ENCODE data around the gene EDNRA. TPM values are rescaled to one million over a fixed set of nuclear protein-coding genes. Genes with fewer than 3 reads are reported as not detected.

EDNRA gene
- total and polyA plus RNA-seq, 2 of the 4 experiments (the other 2 are of a cell fraction) = 3.8 to 6.5 TPM

- TF ChIP-seq NFE2L2 (IDR thresholded peaks at IDR 0.05; ENCODE audit: low read depth, low read length) = no peak
Observed at GRCh38 chr4:147590249-147590920, 109.5 kb downstream of the EDNRA start (continued).

DNA sequence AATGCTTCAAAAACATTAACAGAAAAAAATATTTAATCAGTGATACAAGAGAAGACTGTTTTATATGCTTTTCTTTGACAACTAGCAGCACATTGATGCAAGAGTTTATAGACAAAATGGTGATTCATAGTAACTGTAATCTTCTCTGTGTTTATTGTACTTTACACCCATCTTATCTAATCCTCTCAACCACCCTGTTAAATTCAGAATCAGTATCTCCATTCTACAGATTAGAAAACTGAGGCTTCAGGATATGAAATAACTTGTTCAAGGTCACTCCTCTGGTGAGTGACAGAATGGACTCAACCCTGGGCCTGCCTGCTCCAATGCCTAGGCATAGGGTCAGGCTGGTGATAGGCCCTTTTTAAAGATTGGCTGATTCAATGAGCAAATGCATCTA is 110.2 kb downstream of the EDNRA start:
- H4K20me1 ChIP-seq (ENCODE audit: insufficient read depth, low read length) = no peaks in the 10 kb centered on the region
- H4K91ac ChIP-seq (ENCODE audit: insufficient read depth, low read depth, low read length) = no peak overlapping the region
- no peak overlapping the region for H3K4me3 ChIP-seq (ENCODE audit: insufficient read depth, low read depth, low read length)
- peaks cover 6% of the 10 kb centered on the region for H3K4me1 ChIP-seq (ENCODE audit: control insufficient read depth, insufficient read depth, low read length)
- no peak overlapping the region for H3K9ac ChIP-seq (ENCODE audit: low read depth, low read length)
- H3K9me1 ChIP-seq (ENCODE audit: insufficient read depth, low read length) = no peaks in the 10 kb centered on the region
- H3K27ac ChIP-seq (ENCODE audit: insufficient read depth, low read length) = no peak overlapping the region
- dilution Hi-C loops (cut with HindIII; ENCODE audit: low sequenced_read_pairs, unreplicated experiment) = no loop called here
- no peak overlapping the region for H4K8ac ChIP-seq (ENCODE audit: low read depth in 2 of 2, low read length in 2 of 2)
- no peak overlapping the region for H2BK15ac ChIP-seq (ENCODE audit: low read depth, low read length)
- ChIA-PET CTCF (interaction anchor here (0.6 to 1.4 kb wide), 3 partner anchors 74 to 494 kb away, joined by 3 to 4 read pairs (median 3); no protein-coding TSS in a partner anchor), POLR2A (ENCODE audit: unreplicated experiment) (no interaction called here)
- no peaks in the 10 kb centered on the region for H3K36me3 ChIP-seq (ENCODE audit: control insufficient read depth, insufficient read depth, low read length)
- H3K4me2 ChIP-seq (ENCODE audit: low read depth, low read length) = no peak overlapping the region
- H3K27me3 ChIP-seq (ENCODE audit: control insufficient read depth, insufficient read depth, low read length) = no peaks in the 10 kb centered on the region
- DNase-seq (peak; percentile 58), ATAC-seq (ENCODE audit: low read depth) (no peak; the same call in 1 of the 2 replicates)
- no peak overlapping the region for H2BK20ac ChIP-seq (ENCODE audit: low read depth, low read length)
- H2AK9ac ChIP-seq (replicated peaks; ENCODE audit: low read depth, low read length, poor library complexity) = no peak overlapping the region
- H3K4ac ChIP-seq (ENCODE audit: low read depth, low read length) = no peak overlapping the region
- no peak overlapping the region for H2AK5ac ChIP-seq (ENCODE audit: low read depth, low read length)
- H3K9me3 ChIP-seq (ENCODE audit: control insufficient read depth, insufficient read depth, low read length) = no peaks in the 10 kb centered on the region
- H4K5ac ChIP-seq (ENCODE audit: low read depth, low read length) = no peak overlapping the region
- no peak overlapping the region for H3K56ac ChIP-seq (ENCODE audit: extremely low read depth, insufficient read depth, low read length)
- no peaks in the 10 kb centered on the region for H3K79me1 ChIP-seq (ENCODE audit: low read depth in 1 of 2, low read length in 2 of 2)
- H2BK120ac ChIP-seq (ENCODE audit: low read depth, low read length) = no peak overlapping the region
- no peak overlapping the region for H2AFZ ChIP-seq (replicated peaks; ENCODE audit: low read length, poor library complexity)
- H2BK5ac ChIP-seq (ENCODE audit: low read depth, low read length, poor library complexity, severe bottlenecking) = no peak overlapping the region
- no TSS peak for BruUV-seq (replicated peaks)
- no peak overlapping the region for H3K18ac ChIP-seq (ENCODE audit: low read depth, low read length)
- in situ Hi-C loops (cut with MboI; ENCODE audit: low sequenced_read_pairs) = loop anchor here (5.0 to 25.0 kb wide), 4 partner anchors 434 to 1254 kb away; no protein-coding TSS in a partner anchor
- intact Hi-C loops (cut with micrococcal nuclease) = loop anchor here (1.0 kb wide), 1 partner anchor 110 kb away; the partner anchor contains the start of gene EDNRA
- H3K23ac ChIP-seq (ENCODE audit: low read depth, low read length) = no peak overlapping the region
- no peak overlapping the region for H3K14ac ChIP-seq (replicated peaks; ENCODE audit: low read depth, low read length)
- TF ChIP-seq BHLHE40 (IDR thresholded peaks at IDR 0.05; ENCODE audit: low read depth, low read length) (peak; percentile 27; the same call in 1 of the 2 replicates), NFE2L2 (IDR thresholded peaks at IDR 0.05; ENCODE audit: low read depth, low read length) (no peak), ELK1 (IDR thresholded peaks at IDR 0.05; ENCODE audit: borderline replicate concordance, low read depth, low read length) (no peak), RFX5 (IDR thresholded peaks at IDR 0.05; ENCODE audit: low read depth, low read length) (no peak), CHD1 (IDR thresholded peaks at IDR 0.05; ENCODE audit: low read depth, low read length) (no peak), RAD21 (IDR thresholded peaks at IDR 0.05; ENCODE audit: low read length) (no peak), POLR2A (IDR thresholded peaks at IDR 0.05; ENCODE audit: low read depth, low read length) (no peak), MAZ (IDR thresholded peaks at IDR 0.05; ENCODE audit: borderline replicate concordance, low read depth, low read length) (no peak), MXI1 (IDR thresholded peaks at IDR 0.05; ENCODE audit: borderline replicate concordance, low read depth, low read length) (no peak), SMC3 (IDR thresholded peaks at IDR 0.05; ENCODE audit: low read depth, low read length) (no peak), RCOR1 (IDR thresholded peaks at IDR 0.05; ENCODE audit: insufficient replicate concordance, low read length) (peak; percentile 96), FOS (IDR thresholded peaks at IDR 0.05; ENCODE audit: low read depth, low read length) (peak; percentile 43; the same call in 1 of the 2 replicates), MAFK (IDR thresholded peaks at IDR 0.05; ENCODE audit: low read depth, low read length) (no peak), CEBPB (IDR thresholded peaks at IDR 0.05; ENCODE audit: low read depth, low read length) (peak; percentile 64)
- TF ChIP-seq, protein P1, sequence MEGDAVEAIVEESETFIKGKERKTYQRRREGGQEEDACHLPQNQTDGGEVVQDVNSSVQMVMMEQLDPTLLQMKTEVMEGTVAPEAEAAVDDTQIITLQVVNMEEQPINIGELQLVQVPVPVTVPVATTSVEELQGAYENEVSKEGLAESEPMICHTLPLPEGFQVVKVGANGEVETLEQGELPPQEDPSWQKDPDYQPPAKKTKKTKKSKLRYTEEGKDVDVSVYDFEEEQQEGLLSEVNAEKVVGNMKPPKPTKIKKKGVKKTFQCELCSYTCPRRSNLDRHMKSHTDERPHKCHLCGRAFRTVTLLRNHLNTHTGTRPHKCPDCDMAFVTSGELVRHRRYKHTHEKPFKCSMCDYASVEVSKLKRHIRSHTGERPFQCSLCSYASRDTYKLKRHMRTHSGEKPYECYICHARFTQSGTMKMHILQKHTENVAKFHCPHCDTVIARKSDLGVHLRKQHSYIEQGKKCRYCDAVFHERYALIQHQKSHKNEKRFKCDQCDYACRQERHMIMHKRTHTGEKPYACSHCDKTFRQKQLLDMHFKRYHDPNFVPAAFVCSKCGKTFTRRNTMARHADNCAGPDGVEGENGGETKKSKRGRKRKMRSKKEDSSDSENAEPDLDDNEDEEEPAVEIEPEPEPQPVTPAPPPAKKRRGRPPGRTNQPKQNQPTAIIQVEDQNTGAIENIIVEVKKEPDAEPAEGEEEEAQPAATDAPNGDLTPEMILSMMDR (conservative IDR thresholded peaks at IDR 0.05; ENCODE audit: low read depth, low read length) = no peak

All from IMR-90 (cell line).